GM13977 (cell line): Measurements from ENCODE around the gene ITIH3.

Experiments
- DNase-seq: peaks from one replicate; pipeline ENCODE4 v3.0.0; 2012; ENCODE audit warnings: low spot score
- CTCF ChIP-seq: IDR thresholded peaks from 2 replicates; pipeline ENCODE4 v1.5.1; 2012; ENCODE audit warnings: mild to moderate bottlenecking, control low read depth; ENCODE audit not compliant: insufficient read depth; ENCODE audit errors: extremely low read depth, missing control alignments
- in situ Hi-C: fragments of 300-500 bp; cut with MboI; formaldehyde crosslinking; loops from one replicate; pipeline ENCODE4 v1.12.0; 2022; ENCODE audit warnings: low sequenced_read_pairs, low pct_unique_long_range_greater_than_20kb, mixed read lengths, inconsistent platforms; ENCODE audit not compliant: unreplicated experiment

ITIH3 gene

GRCh38 chr3:52811452-52812011 is 16.9 kb downstream of the ITIH3 start:
- no peak for TF ChIP-seq CTCF
- in situ Hi-C loops: no loop called here
- no peak for DNase-seq

- DNase-seq: no peak
- in situ Hi-C loops: no loop called here
Measured at GRCh38 chr3:52813810-52814209, 19.2 kb downstream of the ITIH3 start.

GRCh38 chr3:52816199-52816598 is 21.6 kb downstream of the ITIH3 start:
- no peak for DNase-seq
- no peak for TF ChIP-seq CTCF
- in situ Hi-C loops: no loop called here

More at GRCh38 chr3:52813810-52814209, 19.2 kb downstream of the ITIH3 start:
- no peak for TF ChIP-seq CTCF

- DNase-seq: no peak
- TF ChIP-seq CTCF: no peak
- in situ Hi-C loops: no loop called here
Measured at GRCh38 chr3:52816654-52817053, 22.1 kb downstream of the ITIH3 start.

DNA sequence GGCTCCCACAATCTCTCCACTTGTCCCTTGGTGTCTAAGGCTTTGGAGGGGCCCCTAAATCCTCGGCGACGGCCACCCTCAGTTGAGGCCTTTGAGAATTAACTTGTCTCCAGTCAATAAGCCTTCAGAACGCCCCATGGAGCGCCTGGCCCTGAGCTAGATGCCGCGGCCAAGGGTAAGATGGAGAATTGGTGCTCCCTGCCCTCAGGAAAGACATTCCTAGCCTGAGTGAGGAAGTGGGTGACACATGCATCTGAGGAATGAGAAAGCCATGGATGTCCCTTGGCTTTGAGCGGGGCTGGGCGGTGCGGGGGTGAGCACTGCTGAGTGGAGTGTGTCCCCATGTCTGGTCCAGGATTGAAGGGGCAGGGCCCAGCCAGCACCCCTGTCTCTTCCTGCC is 22.6 kb downstream of the ITIH3 start:
- DNase-seq: no peak
- in situ Hi-C loops: no loop called here
- no peak for TF ChIP-seq CTCF

DNA sequence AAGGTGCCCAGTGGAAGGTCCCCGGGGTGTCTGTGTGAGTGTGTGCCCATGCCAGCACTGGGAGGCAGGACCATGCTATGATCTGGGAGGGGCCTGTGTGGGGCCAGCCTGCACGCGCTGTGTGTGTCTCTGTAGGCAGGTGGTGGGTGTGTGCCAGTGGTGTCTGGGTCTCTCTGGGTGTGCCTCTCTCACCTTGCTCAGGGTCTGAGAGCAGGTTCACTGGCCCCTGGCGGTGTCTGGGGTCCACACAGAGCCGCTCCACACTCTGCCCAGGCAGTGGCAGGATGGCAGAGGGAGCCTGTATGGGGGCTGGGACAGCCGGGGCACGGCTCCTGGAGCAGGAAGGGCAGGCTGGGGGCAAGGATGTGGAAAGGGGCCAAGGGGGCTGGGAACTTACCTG is 23.3 kb downstream of the ITIH3 start:
- TF ChIP-seq CTCF: no peak
- in situ Hi-C loops: no loop called here
- no peak for DNase-seq

DNA sequence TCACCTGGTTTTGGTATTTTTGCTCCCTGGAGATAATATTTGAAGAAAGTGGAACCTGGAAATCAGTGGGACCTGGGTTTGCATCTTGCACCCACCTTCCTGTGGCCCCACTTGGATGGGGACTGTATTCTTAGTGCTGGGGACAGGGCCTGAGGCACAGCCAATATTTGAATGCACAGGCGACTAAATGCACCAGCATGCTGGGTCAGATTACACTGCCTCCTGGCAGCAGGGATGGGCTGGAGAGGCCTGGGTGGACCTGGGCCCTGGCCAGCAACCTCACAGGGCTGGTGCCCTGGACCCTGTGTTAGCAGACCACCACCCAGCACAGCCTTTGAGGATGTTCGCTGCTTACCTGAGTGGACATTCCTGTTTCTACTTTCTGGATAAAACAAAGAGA is 25.3 kb downstream of the ITIH3 start:
- DNase-seq: no peak
- TF ChIP-seq CTCF: no peak
- in situ Hi-C loops: no loop called here
